Panc1 (cell line): ENCODE data around the gene ZNF503. TPM values are rescaled to one million over a fixed set of nuclear protein-coding genes. Genes with fewer than 3 reads are reported as not detected.

Source experiments
- ATAC-seq: fragments of 200-7000 bp; cut with Tn5 transposase; 2 replicates; pipeline ENCODE4 v1.9.1; 2020; ENCODE audit warnings: mild to moderate bottlenecking, moderate library complexity
- BruUV-seq: library from RNA; stranded (reverse); fragments of 400-500 nt; replicated peaks from 2 replicates; lab custom pipeline; 2021; lab: Mats Ljungman, UMichigan
- CTCF ChIA-PET: fragments of 300-600 bp; sonication (Branson Sonifier 250); formaldehyde crosslinking; loops from one replicate; lab custom pipeline; 2022; ENCODE audit warnings: antibody characterized with exemption; lab: Charles Lee
- POLR2A ChIA-PET: fragments of 300-600 bp; sonication (Branson Sonifier 250); formaldehyde crosslinking; loops from one replicate; lab custom pipeline; 2022; ENCODE audit warnings: antibody characterized with exemption; lab: Charles Lee
- DNase-seq: peaks from one replicate; pipeline ENCODE4 v3.0.0-alpha.2; 2010; ENCODE audit warnings: low read depth, low spot score
- H3K27ac ChIP-seq: 2 replicates; pipeline ENCODE4 v1.5.1; 2011; ENCODE audit warnings: mild to moderate bottlenecking, low read length, inconsistent platforms
- H3K27me3 ChIP-seq: fragments of 200-500 bp; sonication (Bioruptor generic); 2 replicates; pipeline ENCODE4 v1.6.0; 2014; ENCODE audit warnings: low read length, inconsistent platforms; ENCODE audit not compliant: control insufficient read depth, insufficient read depth
- H3K36me3 ChIP-seq: fragments of 200-500 bp; sonication (Bioruptor generic); 2 replicates; pipeline ENCODE4 v1.5.1; 2014; ENCODE audit warnings: inconsistent platforms, mild to moderate bottlenecking, low read length, moderate library complexity; ENCODE audit not compliant: control insufficient read depth, insufficient read depth
- H3K4me1 ChIP-seq: 2 replicates; pipeline ENCODE4 v1.5.1; 2011; ENCODE audit warnings: inconsistent platforms, mild to moderate bottlenecking, low read length, moderate library complexity; ENCODE audit not compliant: control insufficient read depth, insufficient read depth
- H3K4me3 ChIP-seq, 2 experiments: 2 replicates each; pipeline ENCODE4 v1.5.1; 2011 to 2012; ENCODE audit warnings: low read depth in 2 of 2, low read length in 2 of 2, mild to moderate bottlenecking in 2 of 2, inconsistent platforms in 1 of 2, moderate library complexity in 1 of 2
- H3K9me3 ChIP-seq: fragments of 200-500 bp; sonication (Bioruptor generic); 2 replicates; pipeline ENCODE4 v1.5.1; 2014; ENCODE audit warnings: low read depth, mild to moderate bottlenecking, inconsistent platforms, low read length, moderate library complexity; ENCODE audit not compliant: control insufficient read depth, insufficient read depth
- POLR2AphosphoS5 ChIP-seq: IDR thresholded peaks from 2 replicates; pipeline ENCODE4 v1.6.1; 2012; ENCODE audit warnings: mild to moderate bottlenecking, low read depth, low read length, moderate library complexity
- SIN3A ChIP-seq: IDR thresholded peaks from 2 replicates; pipeline ENCODE4 v1.6.1; 2012; ENCODE audit warnings: low read depth, mild to moderate bottlenecking, low read length, moderate library complexity, borderline replicate concordance; ENCODE audit not compliant: insufficient read depth
- TCF7L2 ChIP-seq: IDR thresholded peaks from 2 replicates; pipeline ENCODE4 v1.6.1; 2011; ENCODE audit warnings: mild to moderate bottlenecking, low read depth, low read length, inconsistent platforms
- in situ Hi-C: cut with HindIII; loops from 2 replicates; pipeline ENCODE4 v1.10.0; 2016; ENCODE audit warnings: low sequenced_read_pairs, low pct_unique_long_range_greater_than_20kb
- intact Hi-C: fragments of 100-400 bp; cut with micrococcal nuclease; formaldehyde crosslinking; loops from one replicate; pipeline ENCODE4 v1.10.0; 2022; ENCODE audit not compliant: unreplicated experiment
- total RNA-seq: library from RNA; stranded (reverse); gene quantifications from one replicate; pipeline ENCODE4 v1.2.1, GENCODE V29; 2021; ENCODE audit not compliant: unreplicated experiment
- TF ChIP-seq, protein P1 (sequence below): fragments of 450-650 bp; IDR thresholded peaks from 2 replicates; pipeline ENCODE4 v1.5.1; 2017; ENCODE audit warnings: mild to moderate bottlenecking
- TF ChIP-seq, protein P2 (sequence below), 2 experiments: IDR thresholded peaks; 2 replicates each; pipeline ENCODE4 v1.6.1; 2011 to 2012; ENCODE audit warnings: low read depth in 2 of 2, control low read depth in 1 of 2, low read length in 1 of 2, mild to moderate bottlenecking in 1 of 2, moderate library complexity in 1 of 2; ENCODE audit not compliant: insufficient read depth in 1 of 2

Gene ZNF503
- total RNA-seq, 1 experiment from 2014 or later, result 10.4 TPM

DNA sequence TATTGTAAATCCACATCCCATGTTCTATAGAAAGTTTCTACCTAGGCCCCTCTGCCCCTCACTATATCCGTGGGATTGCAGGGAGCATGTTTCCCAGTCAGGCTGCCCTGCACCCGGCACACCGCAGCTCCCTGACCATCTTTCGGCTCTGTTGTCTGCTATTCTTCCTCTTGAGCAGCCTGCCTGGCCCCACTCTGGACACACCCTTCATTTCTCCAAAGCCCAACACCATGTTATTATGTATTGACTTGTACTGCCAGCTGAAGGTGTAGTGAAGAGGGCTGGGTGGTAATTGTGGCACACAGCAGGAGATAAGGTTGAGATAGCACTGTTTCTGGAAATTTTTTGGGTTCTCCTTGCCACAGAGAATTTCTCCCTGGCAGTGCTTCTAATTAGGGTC is 39.6 kb upstream of the ZNF503 start:
- DNase-seq (no peak), ATAC-seq (no peak)
- POLR2A ChIA-PET, result no interaction called here
- Histone ChIP-seq H3K27me3 (no peaks in the 10 kb centered on the region; the same call in 1 of the 2 replicates), H3K4me1 (no peaks in the 10 kb centered on the region), H3K27ac (no peak overlapping the region), H3K9me3 (no peaks in the 10 kb centered on the region), H3K4me3 (no peak overlapping the region), H3K36me3 (no peaks in the 10 kb centered on the region)
- TF ChIP-seq SIN3A (no peak), POLR2AphosphoS5 (no peak), TCF7L2 (no peak)
- TF ChIP-seq, protein P1, sequence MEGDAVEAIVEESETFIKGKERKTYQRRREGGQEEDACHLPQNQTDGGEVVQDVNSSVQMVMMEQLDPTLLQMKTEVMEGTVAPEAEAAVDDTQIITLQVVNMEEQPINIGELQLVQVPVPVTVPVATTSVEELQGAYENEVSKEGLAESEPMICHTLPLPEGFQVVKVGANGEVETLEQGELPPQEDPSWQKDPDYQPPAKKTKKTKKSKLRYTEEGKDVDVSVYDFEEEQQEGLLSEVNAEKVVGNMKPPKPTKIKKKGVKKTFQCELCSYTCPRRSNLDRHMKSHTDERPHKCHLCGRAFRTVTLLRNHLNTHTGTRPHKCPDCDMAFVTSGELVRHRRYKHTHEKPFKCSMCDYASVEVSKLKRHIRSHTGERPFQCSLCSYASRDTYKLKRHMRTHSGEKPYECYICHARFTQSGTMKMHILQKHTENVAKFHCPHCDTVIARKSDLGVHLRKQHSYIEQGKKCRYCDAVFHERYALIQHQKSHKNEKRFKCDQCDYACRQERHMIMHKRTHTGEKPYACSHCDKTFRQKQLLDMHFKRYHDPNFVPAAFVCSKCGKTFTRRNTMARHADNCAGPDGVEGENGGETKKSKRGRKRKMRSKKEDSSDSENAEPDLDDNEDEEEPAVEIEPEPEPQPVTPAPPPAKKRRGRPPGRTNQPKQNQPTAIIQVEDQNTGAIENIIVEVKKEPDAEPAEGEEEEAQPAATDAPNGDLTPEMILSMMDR, result no peak
- TF ChIP-seq, protein P2, sequence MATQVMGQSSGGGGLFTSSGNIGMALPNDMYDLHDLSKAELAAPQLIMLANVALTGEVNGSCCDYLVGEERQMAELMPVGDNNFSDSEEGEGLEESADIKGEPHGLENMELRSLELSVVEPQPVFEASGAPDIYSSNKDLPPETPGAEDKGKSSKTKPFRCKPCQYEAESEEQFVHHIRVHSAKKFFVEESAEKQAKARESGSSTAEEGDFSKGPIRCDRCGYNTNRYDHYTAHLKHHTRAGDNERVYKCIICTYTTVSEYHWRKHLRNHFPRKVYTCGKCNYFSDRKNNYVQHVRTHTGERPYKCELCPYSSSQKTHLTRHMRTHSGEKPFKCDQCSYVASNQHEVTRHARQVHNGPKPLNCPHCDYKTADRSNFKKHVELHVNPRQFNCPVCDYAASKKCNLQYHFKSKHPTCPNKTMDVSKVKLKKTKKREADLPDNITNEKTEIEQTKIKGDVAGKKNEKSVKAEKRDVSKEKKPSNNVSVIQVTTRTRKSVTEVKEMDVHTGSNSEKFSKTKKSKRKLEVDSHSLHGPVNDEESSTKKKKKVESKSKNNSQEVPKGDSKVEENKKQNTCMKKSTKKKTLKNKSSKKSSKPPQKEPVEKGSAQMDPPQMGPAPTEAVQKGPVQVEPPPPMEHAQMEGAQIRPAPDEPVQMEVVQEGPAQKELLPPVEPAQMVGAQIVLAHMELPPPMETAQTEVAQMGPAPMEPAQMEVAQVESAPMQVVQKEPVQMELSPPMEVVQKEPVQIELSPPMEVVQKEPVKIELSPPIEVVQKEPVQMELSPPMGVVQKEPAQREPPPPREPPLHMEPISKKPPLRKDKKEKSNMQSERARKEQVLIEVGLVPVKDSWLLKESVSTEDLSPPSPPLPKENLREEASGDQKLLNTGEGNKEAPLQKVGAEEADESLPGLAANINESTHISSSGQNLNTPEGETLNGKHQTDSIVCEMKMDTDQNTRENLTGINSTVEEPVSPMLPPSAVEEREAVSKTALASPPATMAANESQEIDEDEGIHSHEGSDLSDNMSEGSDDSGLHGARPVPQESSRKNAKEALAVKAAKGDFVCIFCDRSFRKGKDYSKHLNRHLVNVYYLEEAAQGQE (IDR thresholded peaks at IDR 0.05; ENCODE audit: insufficient read depth in 1 of 2, low read depth in 2 of 2, low read length in 1 of 2), result no peak
- in situ Hi-C loops, result no loop called here
- CTCF ChIA-PET, result no interaction called here
- BruUV-seq, result no TSS peak
- intact Hi-C loops, result no loop called here

DNA sequence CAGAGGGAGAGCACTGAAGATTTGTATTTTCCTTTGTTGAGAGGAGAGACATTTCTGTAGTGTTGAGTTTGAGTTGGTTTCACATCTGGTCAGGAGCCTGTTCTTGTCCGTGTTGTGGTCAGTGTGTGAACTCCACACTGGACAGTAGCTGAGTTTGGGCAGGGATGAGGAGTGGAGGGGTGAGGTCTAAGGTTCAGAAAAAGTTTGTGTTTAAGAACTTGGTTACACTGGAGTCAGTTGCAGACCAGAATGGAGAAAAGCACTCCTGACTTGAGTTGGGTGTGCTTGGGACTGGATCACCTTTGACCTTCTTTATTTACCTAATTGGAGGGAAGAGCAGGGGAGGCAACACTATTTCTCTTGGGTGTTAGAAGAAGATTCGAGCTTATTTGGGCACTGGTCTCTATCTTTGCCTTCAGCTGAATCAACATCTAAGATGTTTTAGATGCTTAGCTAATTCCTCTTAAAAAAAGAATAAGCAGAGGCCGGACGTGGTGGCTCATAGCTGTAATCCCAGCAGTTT is 38.8 kb upstream of the ZNF503 start:
- intact Hi-C loops (no loop called here), in situ Hi-C loops (no loop called here)
- ChIA-PET CTCF (no interaction called here), POLR2A (no interaction called here)
- no peak overlapping the region for H3K4me3 ChIP-seq
- TF ChIP-seq POLR2AphosphoS5 (no peak), TCF7L2 (no peak)
- TF ChIP-seq, protein P2 (IDR thresholded peaks at IDR 0.05; ENCODE audit: insufficient read depth in 1 of 2, low read depth in 2 of 2, low read length in 1 of 2), result no peak
- peaks cover 3% of the 10 kb centered on the region; the same call in 1 of the 2 replicates for H3K27me3 ChIP-seq
- DNase-seq, result no peak
- BruUV-seq, result no TSS peak
- H3K27ac ChIP-seq, result no peak overlapping the region
- H3K36me3 ChIP-seq, result no peaks in the 10 kb centered on the region
- H3K9me3 ChIP-seq, result no peaks in the 10 kb centered on the region
- ATAC-seq, result no peak
- no peaks in the 10 kb centered on the region for H3K4me1 ChIP-seq
